H1 (cell line): ENCODE data around the gene PALD1. TPM values are rescaled to one million over a fixed set of nuclear protein-coding genes. Genes with fewer than 3 reads are reported as not detected.

Source experiments
- CTCF ChIA-PET: fragments of 300-600 bp; sonication (Branson Sonifier 250); formaldehyde crosslinking; loops from one replicate; lab custom pipeline; 2021; ENCODE audit not compliant: partially characterized antibody; lab: Charles Lee
- POLR2A ChIA-PET: fragments of 300-600 bp; sonication (Branson Sonifier 250); formaldehyde crosslinking; loops from one replicate; lab custom pipeline; 2021; ENCODE audit warnings: inconsistent platforms; ENCODE audit not compliant: partially characterized antibody; lab: Charles Lee
- DNase-seq, 2 experiments: peaks; one replicate each; pipeline versions ENCODE4 v3.0.0 to v3.0.0-alpha.2; 2010 to 2022; ENCODE audit warnings: low spot score in 2 of 2, low read depth in 1 of 2, mixed read lengths in 1 of 2
- FAIRE-seq: peaks from 2 replicates; lab custom pipeline; 2011; peaks lifted over from hg19 to GRCh38; lab: Jason Lieb, UNC
- H2AFZ ChIP-seq: 2 replicates; pipeline ENCODE4 v1.8.1; 2012; ENCODE audit warnings: low read length, inconsistent platforms
- H2AK5ac ChIP-seq: 2 replicates; pipeline ENCODE4 v1.6.1; 2013; ENCODE audit warnings: low read depth, low read length
- H2BK120ac ChIP-seq: replicated peaks from 2 replicates; pipeline ENCODE3; 2013; ENCODE audit warnings: low read depth, low read length, inconsistent platforms
- H2BK12ac ChIP-seq: 2 replicates; pipeline ENCODE4 v1.6.1; 2013; ENCODE audit warnings: low read depth, low read length
- H2BK15ac ChIP-seq: 2 replicates; pipeline ENCODE4 v1.6.1; 2013; ENCODE audit warnings: low read length
- H2BK20ac ChIP-seq: 2 replicates; pipeline ENCODE4 v1.6.1; 2013; ENCODE audit warnings: low read length
- H2BK5ac ChIP-seq: 2 replicates; pipeline ENCODE4 v1.6.1; 2013; ENCODE audit warnings: low read depth, low read length
- H3K14ac ChIP-seq: 2 replicates; pipeline ENCODE4 v1.6.1; 2013; ENCODE audit warnings: inconsistent platforms; ENCODE audit not compliant: insufficient read length
- H3K18ac ChIP-seq: 2 replicates; pipeline ENCODE4 v1.6.1; 2013; ENCODE audit warnings: low read length; ENCODE audit errors: extremely low read depth
- H3K23ac ChIP-seq: 2 replicates; pipeline ENCODE4 v1.6.1; 2013; ENCODE audit warnings: inconsistent platforms; ENCODE audit not compliant: insufficient read length
- H3K23me2 ChIP-seq: 2 replicates; pipeline ENCODE4 v1.6.1; 2013; ENCODE audit warnings: low read depth, low read length
- H3K27ac ChIP-seq: 2 replicates; pipeline ENCODE4 v1.6.1; 2011; ENCODE audit warnings: low read depth, low read length, inconsistent platforms
- H3K27me3 ChIP-seq, 4 experiments: replicated peaks in 1 of 4; 1 replicate in 1 of 4; 2 replicates in 3 of 4; pipeline versions ENCODE4 v1.6.1 to v1.8.1; 2011 to 2013; ENCODE audit warnings: low read length in 3 of 4, mild to moderate bottlenecking in 3 of 4, inconsistent platforms in 2 of 4, mixed read lengths in 2 of 4, moderate library complexity in 1 of 4; ENCODE audit not compliant: control insufficient read depth in 3 of 4, insufficient read depth in 3 of 4; ENCODE audit errors: extremely low read depth in 1 of 4
- H3K36me3 ChIP-seq, 4 experiments: 2 replicates each; pipeline versions ENCODE4 v1.6.1 to v1.8.1; 2011 to 2013; ENCODE audit warnings: mild to moderate bottlenecking in 4 of 4, low read length in 3 of 4, moderate library complexity in 2 of 4, control low read depth in 1 of 4, inconsistent platforms in 1 of 4; ENCODE audit not compliant: insufficient read depth in 4 of 4, control insufficient read depth in 2 of 4
- H3K4ac ChIP-seq: replicated peaks from 2 replicates; pipeline ENCODE3; 2013; ENCODE audit warnings: low read length, low read depth, mixed read lengths, inconsistent platforms; ENCODE audit not compliant: insufficient read length
- H3K4me1 ChIP-seq, 4 experiments: replicated peaks in 1 of 4; 1 replicate in 1 of 4; 2 replicates in 3 of 4; pipeline versions ENCODE4 v1.6.1 to v1.8.1; 2011 to 2013; ENCODE audit warnings: low read length in 3 of 4, inconsistent platforms in 2 of 4, mixed read lengths in 1 of 4; ENCODE audit not compliant: insufficient read depth in 4 of 4, control insufficient read depth in 3 of 4
- H3K4me2 ChIP-seq, 2 experiments: 2 replicates each; pipeline versions ENCODE4 v1.6.1 to v1.8.1; 2011 to 2013; ENCODE audit warnings: low read depth in 2 of 2, low read length in 2 of 2, control low read depth in 1 of 2, inconsistent platforms in 1 of 2, mild to moderate bottlenecking in 1 of 2; ENCODE audit not compliant: insufficient read depth in 1 of 2
- H3K4me3 ChIP-seq, 4 experiments: fragments of 200-600, 300-600 bp in 1 of 4; sonication (generic), shearing (Covaris generic), sonication (Bioruptor Twin) in 1 of 4; 2 replicates each; pipeline versions ENCODE4 v1.5.1 to v1.8.1; 2011 to 2016; ENCODE audit warnings: low read length in 4 of 4, low read depth in 3 of 4, control low read depth in 2 of 4, inconsistent platforms in 2 of 4, mild to moderate bottlenecking in 2 of 4, mixed read lengths in 1 of 4, moderate library complexity in 1 of 4; ENCODE audit not compliant: insufficient read depth in 2 of 4; ENCODE audit errors: extremely low read depth in 1 of 4
- H3K56ac ChIP-seq: replicated peaks from 2 replicates; pipeline ENCODE3; 2013; ENCODE audit warnings: low read depth, mild to moderate bottlenecking, mixed read lengths, low read length, inconsistent platforms; ENCODE audit not compliant: insufficient read length
- H3K79me1 ChIP-seq: 2 replicates; pipeline ENCODE4 v1.6.1; 2013; ENCODE audit warnings: low read depth, low read length, control low read depth
- H3K79me2 ChIP-seq, 2 experiments: 2 replicates each; pipeline versions ENCODE4 v1.6.1 to v1.8.1; 2012 to 2013; ENCODE audit warnings: low read length in 2 of 2, mild to moderate bottlenecking in 2 of 2, inconsistent platforms in 1 of 2; ENCODE audit not compliant: insufficient read depth in 2 of 2, control insufficient read depth in 1 of 2
- H3K9ac ChIP-seq, 4 experiments: replicated peaks in 1 of 4; 1 replicate in 1 of 4; 2 replicates in 3 of 4; pipeline versions ENCODE4 v1.6.1 to v1.8.1; 2011 to 2013; ENCODE audit warnings: low read depth in 3 of 4, low read length in 3 of 4, control low read depth in 2 of 4, mild to moderate bottlenecking in 2 of 4, moderate library complexity in 2 of 4, inconsistent platforms in 1 of 4; ENCODE audit errors: extremely low read depth in 1 of 4
- H3K9me3 ChIP-seq, 2 experiments: 2 replicates each; pipeline versions ENCODE4 v1.6.1 to v1.8.1; 2012 to 2013; ENCODE audit warnings: mild to moderate bottlenecking in 2 of 2, moderate library complexity in 2 of 2, control low read depth in 1 of 2, inconsistent platforms in 1 of 2, low read depth in 1 of 2, low read length in 1 of 2, mixed read lengths in 1 of 2; ENCODE audit not compliant: insufficient read depth in 2 of 2
- H4K20me1 ChIP-seq, 2 experiments: replicated peaks in 1 of 2; 2 replicates each; pipeline versions ENCODE3 to v1.8.1; 2011 to 2013; ENCODE audit warnings: inconsistent platforms in 2 of 2, low read length in 2 of 2, mild to moderate bottlenecking in 1 of 2; ENCODE audit not compliant: insufficient read depth in 2 of 2, control insufficient read depth in 1 of 2
- H4K5ac ChIP-seq: 2 replicates; pipeline ENCODE4 v1.6.1; 2013; ENCODE audit warnings: low read length, low read depth, mixed read lengths, inconsistent platforms; ENCODE audit not compliant: insufficient read length
- H4K8ac ChIP-seq: 2 replicates; pipeline ENCODE4 v1.8.0; 2013; ENCODE audit warnings: mild to moderate bottlenecking, moderate library complexity, low read length, inconsistent platforms; ENCODE audit not compliant: insufficient read depth; ENCODE audit errors: extremely low read depth
- H4K91ac ChIP-seq: replicated peaks from 2 replicates; pipeline ENCODE3; 2013; ENCODE audit warnings: low read length, mixed read lengths, inconsistent platforms; ENCODE audit not compliant: insufficient read length
- CBX5 ChIP-seq: fragments of 300-800, 300-1000 bp; sonication (generic); IDR thresholded peaks from 2 replicates; pipeline ENCODE4 v1.7.1; 2016; ENCODE audit warnings: antibody characterized with exemption, low read length, low read depth
- CHD1 ChIP-seq: IDR thresholded peaks from 2 replicates; pipeline ENCODE4 v1.6.1; 2012; ENCODE audit warnings: low read depth, low read length, improper control_type of control experiment
- E2F6 ChIP-seq: IDR thresholded peaks from 2 replicates; pipeline ENCODE4 v1.6.1; 2012; ENCODE audit warnings: inconsistent platforms
- HDAC6 ChIP-seq: IDR thresholded peaks from one replicate; pipeline ENCODE4 v1.7.1; 2012; ENCODE audit warnings: low read depth, mild to moderate bottlenecking, inconsistent platforms, low read length, moderate library complexity
- KDM5A ChIP-seq: fragments of 200-600 bp; IDR thresholded peaks from 2 replicates; pipeline ENCODE4 v1.7.1; 2012; ENCODE audit warnings: mild to moderate bottlenecking, low read length, inconsistent platforms, mixed read lengths
- MAX ChIP-seq: IDR thresholded peaks from 2 replicates; pipeline ENCODE4 v1.6.1; 2012; ENCODE audit warnings: inconsistent platforms
- PHF8 ChIP-seq: fragments of 200-600 bp; sonication (generic); conservative IDR thresholded peaks from 2 replicates; pipeline ENCODE4 v1.7.1; 2012; ENCODE audit warnings: low read depth, mild to moderate bottlenecking, inconsistent platforms, low read length, moderate library complexity
- RFX5 ChIP-seq: IDR thresholded peaks from 2 replicates; pipeline ENCODE4 v1.6.1; 2011; ENCODE audit warnings: low read depth, low read length, improper control_type of control experiment, borderline replicate concordance
- SP4 ChIP-seq: IDR thresholded peaks from 2 replicates; pipeline ENCODE4 v1.6.1; 2012; ENCODE audit warnings: low read length, inconsistent platforms
- TAF1 ChIP-seq: IDR thresholded peaks from 2 replicates; pipeline ENCODE4 v1.6.1; 2011; ENCODE audit warnings: mild to moderate bottlenecking, low read depth, low read length
- YY1 ChIP-seq: IDR thresholded peaks from 2 replicates; pipeline ENCODE4 v1.6.1; 2011; ENCODE audit warnings: low read depth, mild to moderate bottlenecking, low read length
- WGBS, 2 experiments: shearing (Covaris generic) in 1 of 2; methylation state at CpG; one replicate each; pipeline versions ENCODE4 v1.1.6 to v1.1.7; 2013 to 2015; ENCODE audit warnings: low lambda C conversion rate in 2 of 2, mixed read lengths in 2 of 2, inconsistent platforms in 1 of 2, low coverage in 1 of 2, missing lambda C conversion rate in 1 of 2; ENCODE audit not compliant: insufficient replicate concordance in 2 of 2, insufficient coverage in 1 of 2, insufficient read length in 1 of 2; ENCODE audit errors: extremely low coverage in 1 of 2, missing lambda C conversion rate in 1 of 2; 5-methylcytosine and 5-hydroxymethylcytosine counted together
- polyA plus RNA-seq, 7 experiments: library from polyadenylated mRNA; depleted of rRNA in 3 of 7; stranded (reverse) in 5 of 7; unstranded in 2 of 7; fragments of >200 nt in 5 of 7; fragments of 200-250 nt in 2 of 7; gene quantifications; 1 replicate in 5 of 7; 2 replicates in 1 of 7; 4 replicates in 1 of 7; pipeline versions ENCODE4 v1.2.1 to v1.2.3, GENCODE V29; 2011 to 2013; ENCODE audit warnings: missing spikeins in 2 of 7, mixed read lengths in 2 of 7
- total RNA-seq: library from RNA; stranded (reverse); fragmentation: NEBNext Ultra II Directional; extraction: Animal tissue kit (Norgen Biotek cat#: 25700); gene quantifications from 2 replicates; pipeline ENCODE4 v1.2.1, GENCODE V29; 2021

PALD1 gene
- total and polyA plus RNA-seq, 2 of the 8 experiments (the other 6 are each of a cell fraction or from before 2014, with no cell fraction given), result 13.3 to 32.8 TPM

DNA sequence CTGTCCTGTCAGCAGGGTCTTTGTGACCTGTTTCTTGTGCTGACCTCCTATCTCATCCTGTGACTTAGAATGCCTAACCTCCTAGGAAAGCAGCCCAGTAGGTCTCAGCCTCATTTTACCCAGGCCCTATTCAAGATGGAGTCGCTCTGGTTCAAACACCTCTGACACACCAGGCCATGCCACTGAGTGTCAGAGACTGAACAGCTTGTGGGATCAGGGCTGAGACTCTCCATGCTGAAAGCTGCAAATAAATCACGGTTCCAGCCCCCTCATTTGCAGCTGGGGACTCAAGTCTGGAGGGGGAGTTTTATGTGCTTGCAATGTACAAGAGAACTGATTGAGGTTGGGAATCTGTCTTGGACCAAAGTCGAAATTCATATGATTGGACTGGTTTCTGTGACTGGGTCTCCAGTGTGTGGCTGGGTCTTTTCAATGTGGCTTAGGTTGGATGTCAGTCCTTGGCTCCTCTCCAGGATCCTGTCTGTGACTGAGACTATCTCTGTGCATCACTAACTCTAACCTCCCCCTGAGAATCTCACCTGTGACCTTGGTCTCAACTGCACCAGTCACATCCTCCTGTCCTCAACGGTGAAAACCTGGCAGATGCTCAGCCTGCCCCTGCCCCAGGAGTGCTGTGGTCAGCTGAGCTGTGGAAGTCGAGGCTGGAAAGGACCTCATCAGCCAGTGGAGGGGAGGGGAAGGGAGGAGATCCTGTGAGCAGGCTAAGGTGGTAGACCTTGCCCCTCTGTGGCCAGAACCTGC lies 112.3 kb downstream of the PALD1 start:
- H3K27ac ChIP-seq, result no peak overlapping the region

More for the DNA sequence above, 112.3 kb downstream of the PALD1 start:
- Histone ChIP-seq H2BK15ac (no peak overlapping the region), H3K4me2 (no peak overlapping the region), H3K56ac (no peak overlapping the region), H3K79me2 (no peaks in the 10 kb centered on the region), H2BK5ac (no peak overlapping the region), H2BK12ac (0 out of 2 replicates have a peak overlapping the region, but pooled peaks have one; percentile 2), H3K79me1 (no peaks in the 10 kb centered on the region), H2BK120ac (no peak overlapping the region), H3K4me3 (no peak overlapping the region), H4K91ac (peak overlapping the region; percentile 34), H3K4me1 (peaks cover 0 to 4% (median 0%) of the 10 kb centered on the region in 4 experiments; a peak in 3 of 7 replicates), H2AFZ (no peak overlapping the region), H4K5ac (no peak overlapping the region), H4K20me1 (no peaks in the 10 kb centered on the region), H3K18ac (no peak overlapping the region), H3K9me3 (no peaks in the 10 kb centered on the region), H3K9ac (no peak overlapping the region), H2BK20ac (no peak overlapping the region), H3K27me3 (peaks cover 0 to 2% (median 0%) of the 10 kb centered on the region in 4 experiments; a peak in 1 of 7 replicates), H3K36me3 (no peaks in the 10 kb centered on the region), H4K8ac (no peak overlapping the region; the same call in 1 of the 2 replicates), H3K4ac (no peak overlapping the region), H3K23me2 (no peaks in the 10 kb centered on the region), H2AK5ac (no peak overlapping the region), H3K14ac (no peak overlapping the region), H3K23ac (no peak overlapping the region)
- ChIA-PET POLR2A (interaction anchor here (2.2 kb wide), 1 partner anchor 12 kb away, joined by 4 read pairs; the partner anchor contains the start of gene PRF1), CTCF (interaction anchor here (1.4 to 2.0 kb wide), 2 partner anchors 32 to 41 kb away, joined by 4 to 8 read pairs; no protein-coding TSS in a partner anchor)
- WGBS, 2 experiments, result 71% methylated on average over 5 of the region's 5 CpGs; no CpG with 5 or more reads in 1 of the 2 experiments
- DNase-seq (peak in 1 of 2 experiments; percentile 33), FAIRE-seq (no peak)
- no peak for TF ChIP-seq KDM5A
- no peak for TF ChIP-seq CHD1
- TF ChIP-seq PHF8, result no peak
- no peak for TF ChIP-seq CBX5
- no peak for TF ChIP-seq MAX
- TF ChIP-seq SP4, result no peak
- TF ChIP-seq HDAC6, result no peak
- no peak for TF ChIP-seq YY1
- no peak for TF ChIP-seq E2F6
- no peak for TF ChIP-seq TAF1
- no peak for TF ChIP-seq RFX5
